GM12865 (cell line): ENCODE data around the gene NEU3.

Source experiments
- DNase-seq: peaks from one replicate; pipeline ENCODE4 v3.0.0; 2010; ENCODE audit warnings: low read depth
- H3K4me3 ChIP-seq: 2 replicates; pipeline ENCODE4 v1.5.1; 2011; ENCODE audit warnings: mild to moderate bottlenecking, low read depth, low read length, control low read depth
- TF ChIP-seq, protein P1 (sequence below): IDR thresholded peaks from 2 replicates; pipeline ENCODE4 v1.5.1; 2011; ENCODE audit warnings: low read length, control low read depth, low read depth, inconsistent platforms; ENCODE audit not compliant: insufficient read depth; ENCODE audit errors: missing control alignments

NEU3 gene

DNA sequence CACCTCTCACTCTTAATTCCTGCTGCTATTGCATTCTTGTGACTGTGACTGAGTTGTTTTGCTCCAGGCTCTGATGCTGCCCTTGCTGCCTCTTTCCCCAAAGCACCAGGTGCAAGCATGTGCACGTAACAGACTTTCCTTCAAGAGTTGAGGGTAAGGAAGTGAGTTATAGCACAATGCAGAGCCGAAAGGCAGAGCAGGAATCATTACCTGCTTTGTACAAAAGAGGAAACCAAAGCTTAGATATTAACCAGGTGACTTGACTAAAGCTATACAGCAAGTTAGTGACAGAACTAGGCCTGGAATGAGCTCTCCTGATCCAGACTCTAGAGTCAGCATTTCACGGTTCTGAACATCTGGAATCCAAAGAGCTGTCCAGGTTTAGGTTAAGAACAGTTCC lies 33.6 kb downstream of the NEU3 start:
- no peak overlapping the region for H3K4me3 ChIP-seq
- DNase-seq = no peak
- TF ChIP-seq, protein P1, sequence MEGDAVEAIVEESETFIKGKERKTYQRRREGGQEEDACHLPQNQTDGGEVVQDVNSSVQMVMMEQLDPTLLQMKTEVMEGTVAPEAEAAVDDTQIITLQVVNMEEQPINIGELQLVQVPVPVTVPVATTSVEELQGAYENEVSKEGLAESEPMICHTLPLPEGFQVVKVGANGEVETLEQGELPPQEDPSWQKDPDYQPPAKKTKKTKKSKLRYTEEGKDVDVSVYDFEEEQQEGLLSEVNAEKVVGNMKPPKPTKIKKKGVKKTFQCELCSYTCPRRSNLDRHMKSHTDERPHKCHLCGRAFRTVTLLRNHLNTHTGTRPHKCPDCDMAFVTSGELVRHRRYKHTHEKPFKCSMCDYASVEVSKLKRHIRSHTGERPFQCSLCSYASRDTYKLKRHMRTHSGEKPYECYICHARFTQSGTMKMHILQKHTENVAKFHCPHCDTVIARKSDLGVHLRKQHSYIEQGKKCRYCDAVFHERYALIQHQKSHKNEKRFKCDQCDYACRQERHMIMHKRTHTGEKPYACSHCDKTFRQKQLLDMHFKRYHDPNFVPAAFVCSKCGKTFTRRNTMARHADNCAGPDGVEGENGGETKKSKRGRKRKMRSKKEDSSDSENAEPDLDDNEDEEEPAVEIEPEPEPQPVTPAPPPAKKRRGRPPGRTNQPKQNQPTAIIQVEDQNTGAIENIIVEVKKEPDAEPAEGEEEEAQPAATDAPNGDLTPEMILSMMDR = no peak

DNA sequence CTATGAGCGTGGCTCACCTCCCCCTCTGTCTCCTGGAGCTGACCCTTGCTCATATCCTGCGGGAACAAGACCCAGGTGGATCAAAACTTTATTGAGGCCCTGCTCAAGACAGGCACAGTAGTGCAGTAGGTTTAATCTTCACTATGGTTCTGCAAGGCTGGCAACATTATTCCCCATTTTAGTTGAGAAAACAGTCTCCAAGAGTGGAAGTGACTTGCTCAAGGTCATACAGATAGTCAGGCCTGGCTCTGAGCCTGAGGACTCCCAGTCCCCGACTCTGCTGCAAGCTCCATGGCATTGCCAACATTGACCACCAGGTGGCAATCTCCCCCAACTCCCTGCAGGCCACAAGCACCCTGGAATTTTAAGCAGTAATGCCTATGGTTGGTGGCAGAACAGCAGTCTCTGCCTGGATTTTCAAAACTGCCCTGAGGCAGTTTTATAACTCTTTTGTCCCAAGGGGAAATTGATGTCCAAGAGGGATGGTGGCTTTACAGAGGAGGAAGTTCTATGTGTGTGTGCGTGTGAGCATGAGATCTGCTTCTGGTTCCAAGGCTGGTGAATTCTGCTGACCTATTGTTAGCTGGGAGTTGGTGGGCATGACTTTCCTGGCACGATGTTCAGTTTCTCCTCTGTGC lies 34.1 kb downstream of the NEU3 start:
- no peak overlapping the region for H3K4me3 ChIP-seq
- TF ChIP-seq, protein P1 = peak; percentile 98

DNA sequence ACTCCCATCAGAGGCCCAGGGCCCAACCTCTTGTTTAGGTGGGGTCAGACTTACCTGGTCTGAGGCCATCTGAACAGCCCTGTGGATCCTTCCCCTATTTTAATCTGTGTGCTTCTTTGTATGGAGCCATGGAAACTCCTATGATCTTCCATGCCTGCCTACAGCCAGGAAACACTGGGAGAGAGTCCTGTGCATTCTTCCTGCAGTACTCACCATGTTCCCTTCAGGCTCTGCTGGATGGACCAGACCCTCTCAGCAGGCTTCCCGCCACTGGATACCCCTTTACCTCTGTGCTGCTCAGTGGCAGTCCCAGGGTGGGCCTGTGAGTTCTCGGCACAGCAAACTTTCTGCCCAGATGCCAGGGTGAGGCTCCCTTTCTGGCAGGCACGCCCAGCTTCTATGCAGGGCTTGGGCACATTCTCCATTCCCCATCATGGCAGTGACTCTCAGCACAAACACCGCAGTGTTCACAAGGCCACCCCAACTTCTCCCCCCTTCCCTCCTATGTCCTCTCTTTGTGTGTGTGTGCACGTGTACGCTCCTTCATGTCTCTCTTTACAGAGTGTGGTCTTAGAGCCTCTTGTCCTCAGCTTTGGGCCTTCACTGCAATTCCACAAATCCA lies 34.8 kb downstream of the NEU3 start:
- no peak overlapping the region for H3K4me3 ChIP-seq
- no peak for DNase-seq
- TF ChIP-seq, protein P1 = no peak

More for the DNA sequence above, 34.1 kb downstream of the NEU3 start:
- peak; percentile 87 for DNase-seq

DNA sequence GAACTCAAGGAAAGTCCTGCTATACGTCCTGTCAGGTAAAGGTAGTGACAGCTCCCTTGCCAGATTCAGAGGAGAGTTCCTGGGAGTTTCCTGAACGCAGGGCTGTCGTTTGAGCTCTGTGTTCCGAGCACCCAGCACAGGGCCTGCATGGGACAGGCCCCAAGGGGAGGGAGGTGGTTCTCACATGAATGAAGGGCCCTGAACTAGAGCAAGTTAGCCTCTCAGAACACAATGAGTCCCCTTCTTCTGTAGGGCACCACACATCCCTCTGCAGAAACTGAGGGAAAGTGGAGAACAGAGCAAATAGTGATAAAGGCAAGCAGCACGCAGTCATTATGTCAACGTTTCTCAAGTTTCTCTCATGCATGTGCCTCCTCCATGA lies 35.3 kb downstream of the NEU3 start:
- TF ChIP-seq, protein P1 = no peak
- no peak for DNase-seq

DNA sequence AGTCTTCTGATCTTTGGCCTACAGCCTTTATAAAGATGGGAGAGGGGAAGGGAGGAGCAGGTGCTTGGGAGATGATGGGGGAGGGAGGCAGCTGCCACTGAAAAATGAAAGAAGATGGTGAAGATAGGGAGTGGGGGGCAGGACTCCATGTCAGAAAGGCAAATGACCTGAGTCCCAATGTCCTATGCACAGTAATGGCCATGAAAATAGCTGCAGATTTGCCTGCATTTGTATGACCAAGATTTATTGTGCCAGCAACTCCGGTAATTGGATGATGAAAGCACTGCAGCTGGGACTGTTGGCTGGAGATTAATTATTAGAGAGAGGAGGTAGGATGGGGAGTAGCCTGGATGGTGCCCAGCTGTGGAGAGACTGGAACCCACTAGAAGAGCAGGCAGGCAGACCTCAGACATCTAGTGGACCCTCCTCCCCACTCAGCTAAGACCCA lies 36.1 kb downstream of the NEU3 start:
- DNase-seq = no peak
- H3K4me3 ChIP-seq = no peak overlapping the region
- TF ChIP-seq, protein P1 = no peak

More for the DNA sequence above, 35.3 kb downstream of the NEU3 start:
- no peak overlapping the region for H3K4me3 ChIP-seq

DNA sequence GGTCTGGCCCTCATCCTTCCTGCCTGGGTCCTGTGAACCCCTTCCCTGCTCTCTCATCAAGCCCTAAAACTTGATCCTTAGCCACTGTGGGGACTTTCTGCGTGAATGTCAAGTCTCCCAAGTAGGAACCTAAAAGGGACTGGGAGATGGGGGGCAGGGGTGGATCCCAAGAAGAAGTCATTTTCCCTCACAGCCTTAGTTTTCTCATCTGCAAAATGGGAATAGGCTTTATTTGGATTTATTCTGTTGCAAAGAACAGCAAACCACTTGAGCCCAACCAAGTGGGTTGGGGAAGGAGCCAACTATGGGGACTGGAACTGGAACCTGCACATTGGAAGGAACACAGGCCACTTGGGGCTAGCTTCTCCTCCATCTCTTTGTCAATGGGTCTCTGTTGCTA lies 36.8 kb downstream of the NEU3 start:
- no peak for DNase-seq
- H3K4me3 ChIP-seq = no peak overlapping the region
- TF ChIP-seq, protein P1 = no peak
